Peyer's patch (tissue), 4 donors: ENCODE data around the gene NCOA5. TPM values are rescaled to one million over a fixed set of nuclear protein-coding genes. Genes with fewer than 3 reads are reported as not detected.

Experiments
- DNase-seq, 3 donors: peaks; one replicate each; pipeline ENCODE4 v3.0.0-alpha.2; 2017 to 2019
- H3K27ac ChIP-seq, 4 donors: fragments of 200-600 bp; sonication (generic); one replicate each; pipeline ENCODE4 v1.5.1; 2016 to 2019
- H3K27me3 ChIP-seq, 2 donors: fragments of 200-600 bp; sonication (generic); one replicate each; pipeline ENCODE4 v1.5.1; 2019
- H3K36me3 ChIP-seq, 3 donors: fragments of 200-600 bp; sonication (generic); one replicate each; pipeline ENCODE4 v1.5.1; 2016 to 2019
- H3K4me1 ChIP-seq, 4 donors: fragments of 200-600 bp; sonication (generic); one replicate each; pipeline ENCODE4 v1.5.1; 2016 to 2019
- H3K4me3 ChIP-seq, 4 donors: fragments of 200-600 bp; sonication (generic); 1 replicate in 3 of 4; 2 replicates in 1 of 4; pipeline ENCODE4 v1.5.1; 2016 to 2019; ENCODE audit warnings: mild to moderate bottlenecking in 1 of 4
- H3K9me3 ChIP-seq, 4 donors: fragments of 200-600 bp; sonication (generic); one replicate each; pipeline ENCODE4 v1.5.1; 2016 to 2019; ENCODE audit warnings: mild to moderate bottlenecking in 1 of 4
- CTCF ChIP-seq, 6 experiments: fragments of 450-650 bp in 4 of 6; fragments of 200-600 bp in 2 of 6; sonication (generic) in 1 of 6; IDR thresholded peaks; one replicate each; pipeline ENCODE4 v1.5.1; 2017 to 2019; ENCODE audit warnings: antibody characterized with exemption in 6 of 6, mild to moderate bottlenecking in 3 of 6, moderate library complexity in 1 of 6
- POLR2A ChIP-seq, 2 donors: fragments of 450-650 bp; IDR thresholded peaks; one replicate each; pipeline ENCODE4 v1.5.1; 2017; ENCODE audit warnings: antibody characterized with exemption in 2 of 2, mild to moderate bottlenecking in 2 of 2, moderate library complexity in 2 of 2
- total RNA-seq, 4 donors: library from RNA; depleted of rRNA; stranded (reverse); fragments of >200 nt; gene quantifications; one replicate each; pipeline ENCODE4 v1.1.0, GENCODE V29; 2016

The NCOA5 gene
- total RNA-seq, 4 donors from 2014 or later = 20.5 to 65.2 (median 24.9) TPM

- no peak for TF ChIP-seq CTCF (IDR thresholded peaks at IDR 0.05)
- TF ChIP-seq POLR2A (IDR thresholded peaks at IDR 0.05) = no peak
- no peak for DNase-seq
- H3K4me3 ChIP-seq = no peak overlapping the region
- H3K36me3 ChIP-seq = no peaks in the 10 kb centered on the region
- peaks cover 0 to 11% of the 10 kb centered on the region in 2 donors for H3K27me3 ChIP-seq
- no peaks in the 10 kb centered on the region for H3K9me3 ChIP-seq
- H3K4me1 ChIP-seq = peaks cover 0 to 21% (median 17%) of the 10 kb centered on the region in 4 donors
- no peak overlapping the region for H3K27ac ChIP-seq
Measured at GRCh38 chr20:46023148-46023484, 66.6 kb downstream of the NCOA5 start.

- Histone ChIP-seq H3K4me1 (peaks cover 0 to 21% (median 17%) of the 10 kb centered on the region in 4 donors), H3K36me3 (no peaks in the 10 kb centered on the region), H3K27me3 (peaks cover 0 to 11% of the 10 kb centered on the region in 2 donors), H3K4me3 (peak overlapping the region in 3 of 4 donors; percentile 16 to 47 (median 42)), H3K9me3 (no peaks in the 10 kb centered on the region), H3K27ac (no peak overlapping the region)
- peak; percentile 58 to 81 (median 74) for DNase-seq
- TF ChIP-seq CTCF (IDR thresholded peaks at IDR 0.05) (peak; percentile 43 to 88 (median 68)), POLR2A (IDR thresholded peaks at IDR 0.05) (no peak)
Measured at GRCh38 chr20:46022411-46023147, 67.2 kb downstream of the NCOA5 start.

GRCh38 chr20:46021361-46022359, 68.1 kb downstream of the NCOA5 start:
- TF ChIP-seq CTCF (IDR thresholded peaks at IDR 0.05) = no peak
- TF ChIP-seq POLR2A (IDR thresholded peaks at IDR 0.05) = no peak
- no peaks in the 10 kb centered on the region for H3K9me3 ChIP-seq
- H3K36me3 ChIP-seq = no peaks in the 10 kb centered on the region
- peak in 2 of 3 donors; percentile 25 to 63 for DNase-seq
- H3K4me3 ChIP-seq = peak overlapping the region; percentile 17 to 51 (median 44)
- peaks cover 0 to 21% (median 17%) of the 10 kb centered on the region in 4 donors for H3K4me1 ChIP-seq
- peaks cover 0 to 11% of the 10 kb centered on the region in 2 donors for H3K27me3 ChIP-seq
- H3K27ac ChIP-seq = no peak overlapping the region

DNA sequence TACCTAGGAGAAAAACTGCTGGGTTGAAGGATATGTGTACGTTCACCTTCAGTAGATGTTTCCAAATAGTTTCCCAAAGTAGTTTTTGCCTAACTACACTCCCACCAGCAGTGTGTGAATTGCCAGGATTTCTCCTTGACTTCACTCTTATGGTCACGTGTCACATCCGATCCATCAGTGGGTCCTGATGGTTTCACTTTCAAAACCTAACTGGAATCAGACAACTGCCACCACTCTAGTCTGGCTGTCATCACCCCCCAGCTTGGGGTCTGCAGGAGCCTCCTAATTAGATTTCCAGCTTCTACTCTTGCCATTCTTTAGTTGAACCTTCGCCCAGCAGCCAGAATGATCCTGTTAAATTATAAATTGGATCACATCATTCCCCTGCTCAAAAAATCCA, 69.2 kb downstream of the NCOA5 start:
- no peaks in the 10 kb centered on the region for H3K36me3 ChIP-seq
- H3K4me1 ChIP-seq = peaks cover 0 to 21% (median 17%) of the 10 kb centered on the region in 4 donors
- H3K4me3 ChIP-seq = no peak overlapping the region
- TF ChIP-seq CTCF (IDR thresholded peaks at IDR 0.05) = no peak
- no peak for TF ChIP-seq POLR2A (IDR thresholded peaks at IDR 0.05)
- peaks cover 0 to 11% of the 10 kb centered on the region in 2 donors for H3K27me3 ChIP-seq
- no peak for DNase-seq
- H3K9me3 ChIP-seq = no peaks in the 10 kb centered on the region
- no peak overlapping the region for H3K27ac ChIP-seq

- H3K27me3 ChIP-seq = peaks cover 0 to 11% of the 10 kb centered on the region in 2 donors
- peaks cover 0 to 29% (median 21%) of the 10 kb centered on the region in 4 donors for H3K4me1 ChIP-seq
- no peak for DNase-seq
Measured at GRCh38 chr20:46018611-46019010, 71.2 kb downstream of the NCOA5 start.

More at GRCh38 chr20:46018611-46019010, 71.2 kb downstream of the NCOA5 start:
- H3K36me3 ChIP-seq = no peaks in the 10 kb centered on the region
- no peak overlapping the region for H3K4me3 ChIP-seq
- no peaks in the 10 kb centered on the region for H3K9me3 ChIP-seq
- TF ChIP-seq POLR2A (IDR thresholded peaks at IDR 0.05) = no peak
- TF ChIP-seq CTCF (IDR thresholded peaks at IDR 0.05) = no peak
- H3K27ac ChIP-seq = no peak overlapping the region
